Skeletal muscle tissue (tissue), 4 donors: ENCODE measurements around the gene METAP1D. TPM values are rescaled to one million over a fixed set of nuclear protein-coding genes. Genes with fewer than 3 reads are reported as not detected.
"Not testable (repeated sequence)": the region's sequence is repeated elsewhere in the genome, so short reads cannot be mapped to it uniquely, and the experiment has no call there.

Experiments
- H3K27ac ChIP-seq: one replicate; pipeline ENCODE4 v1.7.0; 2013; ENCODE audit warnings: mild to moderate bottlenecking, low read depth, low read length, inconsistent platforms
- H3K27me3 ChIP-seq, 3 donors: one replicate each; pipeline ENCODE4 v1.7.0; 2013; ENCODE audit warnings: low read length in 3 of 3; ENCODE audit not compliant: control insufficient read depth in 3 of 3, insufficient read depth in 3 of 3
- H3K36me3 ChIP-seq, 3 donors: one replicate each; pipeline ENCODE4 v1.7.0; 2013; ENCODE audit warnings: low read length in 3 of 3; ENCODE audit not compliant: control insufficient read depth in 3 of 3, insufficient read depth in 3 of 3
- H3K4me1 ChIP-seq, 3 donors: one replicate each; pipeline ENCODE4 v1.7.0; 2013; ENCODE audit warnings: low read length in 3 of 3, mild to moderate bottlenecking in 3 of 3; ENCODE audit not compliant: control insufficient read depth in 3 of 3, insufficient read depth in 3 of 3
- H3K4me3 ChIP-seq, 3 donors: one replicate each; pipeline ENCODE4 v1.7.0; 2013; ENCODE audit warnings: low read length in 3 of 3
- H3K9ac ChIP-seq, 3 donors: one replicate each; pipeline ENCODE4 v1.7.0; 2013; ENCODE audit warnings: low read length in 3 of 3, mild to moderate bottlenecking in 3 of 3, moderate library complexity in 2 of 3, low read depth in 1 of 3
- H3K9me3 ChIP-seq, 3 donors: one replicate each; pipeline ENCODE4 v1.7.0; 2013; ENCODE audit warnings: low read length in 3 of 3; ENCODE audit not compliant: control insufficient read depth in 3 of 3
- total RNA-seq: library from RNA; depleted of rRNA; stranded (reverse); fragments of >200 nt; gene quantifications from one replicate; pipeline ENCODE4 v1.2.3, GENCODE V29; 2014
- donor health status: Osteomylitis.

METAP1D gene
- total RNA-seq, 1 donor from 2014 or later, result 8.9 TPM

GRCh38 chr2:172108587-172108930, 108.8 kb downstream of the METAP1D start:
- Histone ChIP-seq H3K4me3 (no peak overlapping the region), H3K4me1 (peaks cover 7 to 19% (median 18%) of the 10 kb centered on the region in 3 donors), H3K27ac (no peak overlapping the region)

GRCh38 chr2:172109256-172109987, 109.7 kb downstream of the METAP1D start:
- peaks cover 52 to 59% (median 53%) of the 10 kb centered on the region in 3 donors for H3K27me3 ChIP-seq

More at GRCh38 chr2:172108587-172108930, 108.8 kb downstream of the METAP1D start:
- no peak overlapping the region for H3K9ac ChIP-seq
- peaks cover 61 to 67% (median 61%) of the 10 kb centered on the region in 3 donors for H3K27me3 ChIP-seq
- no peaks in the 10 kb centered on the region for H3K9me3 ChIP-seq
- no peaks in the 10 kb centered on the region for H3K36me3 ChIP-seq

GRCh38 chr2:172109988-172110811, 110.4 kb downstream of the METAP1D start:
- Histone ChIP-seq H3K27ac (no peak overlapping the region), H3K27me3 (peaks cover 44 to 52% (median 45%) of the 10 kb centered on the region in 3 donors)

More at GRCh38 chr2:172109256-172109987, 109.7 kb downstream of the METAP1D start:
- H3K9me3 ChIP-seq, result no peaks in the 10 kb centered on the region
- no peak overlapping the region for H3K9ac ChIP-seq
- no peaks in the 10 kb centered on the region for H3K36me3 ChIP-seq
- H3K4me3 ChIP-seq, result no peak overlapping the region
- H3K27ac ChIP-seq, result no peak overlapping the region
- peaks cover 7 to 19% (median 18%) of the 10 kb centered on the region in 3 donors for H3K4me1 ChIP-seq

GRCh38 chr2:172113617-172114016, 113.9 kb downstream of the METAP1D start:
- no peak overlapping the region for H3K9ac ChIP-seq
- no peaks in the 10 kb centered on the region for H3K4me1 ChIP-seq
- peaks cover 11 to 20% (median 17%) of the 10 kb centered on the region in 3 donors for H3K27me3 ChIP-seq
- no peak overlapping the region for H3K4me3 ChIP-seq
- no peaks in the 10 kb centered on the region for H3K9me3 ChIP-seq
- no peak overlapping the region for H3K27ac ChIP-seq
- H3K36me3 ChIP-seq, result no peaks in the 10 kb centered on the region

More at GRCh38 chr2:172109988-172110811, 110.4 kb downstream of the METAP1D start:
- Histone ChIP-seq H3K9ac (no peak overlapping the region), H3K9me3 (no peaks in the 10 kb centered on the region), H3K36me3 (no peaks in the 10 kb centered on the region), H3K4me3 (no peak overlapping the region), H3K4me1 (peaks cover 7 to 19% (median 18%) of the 10 kb centered on the region in 3 donors)

- not testable (repeated sequence) for H3K9ac ChIP-seq, H3K9me3 ChIP-seq, H3K4me1 ChIP-seq, H3K4me3 ChIP-seq, H3K36me3 ChIP-seq, H3K27ac ChIP-seq
- H3K27me3 ChIP-seq, result peaks cover 8 to 17% (median 15%) of the 10 kb centered on the region in 3 donors
These were observed 114.4 kb downstream of the METAP1D start for GRCh38 chr2:172114176-172114575.

GRCh38 chr2:172114579-172114978, 114.8 kb downstream of the METAP1D start:
- H3K36me3 ChIP-seq, result no peaks in the 10 kb centered on the region
- H3K27me3 ChIP-seq, result peaks cover 7 to 14% (median 13%) of the 10 kb centered on the region in 3 donors
- H3K4me1 ChIP-seq, result no peaks in the 10 kb centered on the region
- no peak overlapping the region for H3K4me3 ChIP-seq
- H3K9ac ChIP-seq, result no peak overlapping the region
- H3K9me3 ChIP-seq, result no peaks in the 10 kb centered on the region
- no peak overlapping the region for H3K27ac ChIP-seq

GRCh38 chr2:172116107-172116506, 116.4 kb downstream of the METAP1D start:
- Histone ChIP-seq H3K9ac (no peak overlapping the region), H3K36me3 (no peaks in the 10 kb centered on the region), H3K4me3 (no peak overlapping the region), H3K27ac (no peak overlapping the region), H3K27me3 (peaks cover 0 to 8% (median 6%) of the 10 kb centered on the region in 3 donors), H3K9me3 (no peaks in the 10 kb centered on the region), H3K4me1 (no peaks in the 10 kb centered on the region)

GRCh38 chr2:172119089-172119488, 119.3 kb downstream of the METAP1D start:
- no peak overlapping the region for H3K27ac ChIP-seq
- no peaks in the 10 kb centered on the region for H3K4me1 ChIP-seq
- H3K27me3 ChIP-seq, result peaks cover 0 to 6% (median 2%) of the 10 kb centered on the region in 3 donors
- H3K9ac ChIP-seq, result no peak overlapping the region
- no peaks in the 10 kb centered on the region for H3K9me3 ChIP-seq
- H3K4me3 ChIP-seq, result no peak overlapping the region
- H3K36me3 ChIP-seq, result no peaks in the 10 kb centered on the region

GRCh38 chr2:172120118-172120517, 120.4 kb downstream of the METAP1D start:
- H3K36me3 ChIP-seq, result no peaks in the 10 kb centered on the region

GRCh38 chr2:172128484-172128883, 128.7 kb downstream of the METAP1D start:
- Histone ChIP-seq H3K9ac (no peak overlapping the region), H3K4me1 (no peaks in the 10 kb centered on the region), H3K4me3 (no peak overlapping the region), H3K27me3 (no peaks in the 10 kb centered on the region), H3K9me3 (no peaks in the 10 kb centered on the region), H3K36me3 (no peaks in the 10 kb centered on the region), H3K27ac (no peak overlapping the region)

More at GRCh38 chr2:172120118-172120517, 120.4 kb downstream of the METAP1D start:
- Histone ChIP-seq H3K27me3 (peaks cover 0 to 6% (median 2%) of the 10 kb centered on the region in 3 donors), H3K27ac (no peak overlapping the region), H3K9ac (no peak overlapping the region), H3K4me1 (no peaks in the 10 kb centered on the region), H3K4me3 (no peak overlapping the region), H3K9me3 (no peaks in the 10 kb centered on the region)
